Activated CD4-positive, alpha-beta T cell treated with anti-CD3 and anti-CD28 coated beads for 4 hours (primary cell): ENCODE measurements around the gene METRNL.

Experiments
- DNase-seq, 2 donors: peaks; one replicate each; pipeline ENCODE4 v3.0.0-alpha.2; 2020

The METRNL gene

DNA sequence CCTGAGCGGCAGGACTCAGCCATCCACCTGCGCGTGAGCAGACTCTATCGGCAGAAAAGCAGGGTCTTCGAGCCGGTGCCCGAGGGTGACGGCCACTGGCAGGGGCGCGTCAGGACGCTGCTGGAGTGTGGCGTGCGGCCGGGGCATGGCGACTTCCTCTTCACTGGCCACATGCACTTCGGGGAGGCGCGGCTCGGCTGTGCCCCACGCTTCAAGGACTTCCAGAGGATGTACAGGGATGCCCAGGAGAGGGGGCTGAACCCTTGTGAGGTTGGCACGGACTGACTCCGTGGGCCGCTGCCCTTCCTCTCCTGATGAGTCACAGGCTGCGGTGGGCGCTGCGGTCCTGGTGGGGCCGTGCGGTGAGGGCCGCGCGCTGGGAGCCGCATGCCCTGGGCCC, 14.9 kb downstream of the METRNL start:
- no peak for DNase-seq

DNA sequence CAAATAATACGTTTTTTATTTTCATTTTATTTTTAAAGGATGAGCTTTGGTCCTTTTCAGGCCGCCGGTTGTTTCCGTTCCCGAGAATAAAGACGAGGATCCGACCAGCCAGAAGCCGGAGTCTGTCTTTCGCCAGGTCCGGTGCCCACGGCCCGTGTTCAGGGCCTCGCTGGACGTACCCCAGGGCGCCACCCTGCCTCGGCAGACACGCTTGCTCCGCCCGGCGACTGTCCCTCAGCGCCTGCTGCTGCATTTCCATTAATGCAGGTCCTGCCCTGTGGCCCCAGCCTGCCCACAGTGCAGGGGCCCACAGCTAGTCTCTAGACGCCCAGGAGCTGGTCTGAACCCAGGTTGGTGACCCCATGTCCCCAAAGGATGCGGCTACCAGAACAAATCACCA, 15.6 kb downstream of the METRNL start:
- DNase-seq: no peak

DNA sequence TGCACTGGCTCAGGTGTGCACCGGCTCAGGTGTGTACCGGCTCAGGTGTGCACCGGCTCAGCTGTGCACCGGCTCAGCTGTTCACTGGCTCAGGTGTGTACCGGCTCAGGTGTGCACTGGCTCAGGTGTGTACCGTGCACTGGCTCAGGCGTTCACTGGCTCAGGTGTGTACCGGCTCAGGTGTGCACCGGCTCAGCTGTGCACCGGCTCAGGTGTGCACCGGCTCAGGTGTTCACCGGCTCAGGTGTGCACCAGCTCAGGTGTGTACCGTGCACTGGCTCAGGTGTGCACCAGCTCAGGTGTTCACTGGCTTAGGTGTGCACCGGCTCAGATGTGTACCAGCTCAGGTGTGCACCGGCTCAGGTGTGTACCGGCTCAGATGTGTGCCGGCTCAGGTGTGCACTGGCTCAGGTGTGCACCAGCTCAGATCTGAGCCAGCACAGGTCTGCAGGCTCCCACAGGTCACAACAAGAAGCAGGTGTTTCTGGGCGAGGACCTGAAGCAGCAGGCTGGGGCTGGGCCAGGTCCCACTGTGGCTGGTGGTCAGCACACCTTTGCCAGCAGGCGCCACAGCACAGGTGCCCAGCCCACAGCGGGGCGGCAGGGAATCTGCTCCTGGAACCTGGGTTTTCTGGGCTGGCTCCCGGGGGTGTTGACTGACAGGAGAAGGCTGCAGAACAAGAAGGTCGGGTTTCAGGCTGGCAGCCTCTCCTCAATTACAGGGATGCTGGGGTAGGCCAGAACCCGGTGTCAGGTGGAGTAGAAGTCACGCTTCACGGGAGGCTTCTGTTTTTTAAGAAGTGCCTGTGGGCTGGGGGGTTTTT, 17.2 kb downstream of the METRNL start:
- no peak for DNase-seq

GRCh38 chr17:83097831-83098230, 18.4 kb downstream of the METRNL start:
- DNase-seq: no peak

- no peak for DNase-seq
These were observed 19.1 kb downstream of the METRNL start for GRCh38 chr17:83098241-83099085.

DNA sequence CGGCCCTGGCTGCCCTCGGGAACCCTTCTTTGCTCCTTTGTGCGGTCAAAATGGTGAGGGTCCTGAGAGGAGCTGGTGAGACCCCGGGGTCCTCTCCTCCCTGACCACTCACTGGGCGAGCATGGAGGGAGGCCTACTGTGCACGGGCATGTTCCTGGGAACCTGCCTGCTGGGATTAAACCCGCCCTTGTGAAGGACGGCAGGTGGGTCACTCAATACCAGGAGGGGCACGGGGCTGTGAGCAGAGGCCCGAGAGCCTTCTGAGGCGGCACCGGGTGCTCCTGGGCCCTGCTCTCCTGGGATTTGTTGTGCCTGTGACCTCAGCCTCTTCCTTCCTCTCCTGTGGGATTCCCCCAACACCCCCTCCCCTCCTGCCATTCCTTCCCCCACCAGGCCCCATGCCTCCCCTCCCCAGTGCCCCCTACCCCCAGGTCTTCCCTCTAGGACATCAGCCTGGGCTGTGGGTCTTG, 19.7 kb downstream of the METRNL start:
- no peak for DNase-seq

- DNase-seq: no peak
These were observed 20.3 kb downstream of the METRNL start for GRCh38 chr17:83099570-83100181.

DNA sequence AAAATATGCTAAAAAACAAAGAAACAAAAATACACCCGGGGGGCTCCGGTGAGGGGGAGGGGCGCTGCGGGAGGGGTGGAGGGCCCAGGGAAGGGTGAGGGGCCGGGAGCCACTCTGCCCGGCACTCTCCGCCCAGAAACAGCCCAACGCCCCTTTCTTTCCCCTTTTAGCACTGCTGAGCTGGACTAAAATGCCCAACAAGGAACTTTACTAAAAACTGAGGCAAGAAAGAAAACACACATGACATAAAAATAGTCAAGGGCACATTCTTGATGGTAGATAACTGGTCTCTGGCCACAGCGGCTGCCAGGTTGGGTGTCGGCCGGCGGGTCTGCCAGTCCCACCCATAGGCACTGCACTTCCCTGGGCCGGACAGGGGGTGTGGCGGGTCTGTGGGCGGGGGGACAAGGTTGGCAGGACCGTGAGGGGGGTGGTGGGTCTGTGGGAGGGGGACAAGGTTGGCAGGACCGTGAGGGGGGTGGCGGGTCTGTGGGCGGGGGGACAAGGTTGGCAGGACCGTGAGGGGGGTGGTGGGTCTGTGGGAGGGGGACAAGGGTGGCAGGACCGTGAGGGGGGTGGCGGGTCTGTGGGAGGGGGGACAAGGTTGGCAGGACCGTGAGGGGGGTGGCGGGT, 20.9 kb downstream of the METRNL start:
- no peak for DNase-seq

- no peak for DNase-seq
These were observed 21.5 kb downstream of the METRNL start for GRCh38 chr17:83100853-83101391.

DNA sequence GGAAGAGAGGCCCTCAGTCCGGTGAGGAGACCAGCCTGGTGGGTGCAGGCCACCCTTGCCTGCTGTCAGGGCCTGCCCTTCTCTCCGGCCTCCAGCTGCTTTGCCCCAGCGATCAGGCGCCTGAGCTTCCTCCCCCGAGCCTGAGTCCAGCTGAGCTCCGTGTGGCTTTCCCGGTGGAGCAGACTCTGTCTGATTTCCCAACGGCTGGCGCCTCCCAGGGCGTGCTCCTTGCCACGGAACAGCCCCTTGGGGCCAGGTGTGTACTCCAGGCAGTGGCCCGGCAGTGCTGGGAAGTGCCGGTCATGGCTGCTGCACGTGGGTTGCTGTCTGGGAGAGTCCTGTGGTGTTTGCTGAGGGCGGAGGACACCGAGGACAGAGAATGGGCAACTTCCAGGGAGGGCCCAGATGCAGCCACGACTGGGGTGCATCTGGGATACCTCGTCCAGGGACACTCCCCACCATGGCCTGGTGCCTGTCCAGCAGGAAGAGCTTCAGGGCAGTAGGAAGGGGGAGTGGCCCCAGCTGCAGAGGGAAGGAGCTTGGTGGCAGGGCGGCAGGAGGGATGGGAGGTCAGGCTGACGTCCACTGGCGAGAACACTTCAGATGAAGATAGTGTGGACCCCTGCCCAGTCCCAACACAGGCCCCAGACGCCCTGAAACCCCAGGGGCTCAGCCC, 22.5 kb downstream of the METRNL start:
- DNase-seq: no peak

- DNase-seq: no peak
These were observed 24.0 kb downstream of the METRNL start for GRCh38 chr17:83103200-83103942.

- DNase-seq: no peak
These were observed 24.5 kb downstream of the METRNL start for GRCh38 chr17:83103943-83104311.

GRCh38 chr17:83104577-83105505, 25.4 kb downstream of the METRNL start:
- no peak for DNase-seq

DNA sequence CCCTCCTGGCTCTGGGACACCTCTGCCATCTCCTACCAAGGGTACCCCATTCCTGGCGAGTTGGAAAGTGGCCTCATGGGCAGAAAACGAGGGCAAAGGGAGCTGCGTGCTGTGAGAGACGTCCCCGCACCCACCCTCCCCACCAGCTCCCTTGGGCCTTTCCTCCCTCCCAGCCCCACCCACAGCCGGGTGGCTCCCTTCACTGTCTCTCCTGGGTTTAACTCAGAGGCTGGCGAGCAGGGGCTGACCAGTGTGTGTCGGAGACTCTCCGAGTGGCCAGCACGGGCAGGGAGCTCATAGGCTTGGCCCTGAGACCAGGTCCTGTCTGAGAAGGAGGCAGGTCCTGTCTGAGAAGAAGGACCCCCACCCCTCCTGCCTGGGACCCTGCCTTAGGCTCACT, 26.1 kb downstream of the METRNL start:
- DNase-seq: no peak

DNA sequence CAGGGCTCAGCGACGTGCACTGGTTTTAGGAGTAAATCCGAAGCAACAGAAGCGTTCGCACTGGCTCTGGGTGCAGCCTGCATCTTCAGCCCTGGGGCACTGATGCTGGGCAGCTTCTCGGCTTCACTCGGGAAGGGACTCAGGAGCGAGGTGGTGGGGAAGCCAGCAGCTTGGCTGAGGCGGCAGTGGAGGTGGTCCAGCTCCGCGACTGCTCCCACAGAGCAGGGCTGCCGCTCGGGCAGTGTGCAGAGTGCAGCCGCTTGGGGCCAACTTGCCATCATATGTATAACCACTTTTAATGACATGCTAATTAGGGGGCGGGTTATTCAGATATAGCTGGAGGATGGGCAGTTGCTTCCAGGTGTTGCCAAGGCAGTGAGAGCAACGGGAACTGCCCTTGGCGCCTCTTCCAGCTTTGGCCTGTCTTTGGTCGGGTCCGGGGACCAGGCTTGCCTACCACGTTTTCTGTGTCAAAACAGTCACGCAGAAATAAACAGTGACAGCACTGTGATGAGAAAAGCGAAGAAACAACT, 26.7 kb downstream of the METRNL start:
- DNase-seq: no peak

DNA sequence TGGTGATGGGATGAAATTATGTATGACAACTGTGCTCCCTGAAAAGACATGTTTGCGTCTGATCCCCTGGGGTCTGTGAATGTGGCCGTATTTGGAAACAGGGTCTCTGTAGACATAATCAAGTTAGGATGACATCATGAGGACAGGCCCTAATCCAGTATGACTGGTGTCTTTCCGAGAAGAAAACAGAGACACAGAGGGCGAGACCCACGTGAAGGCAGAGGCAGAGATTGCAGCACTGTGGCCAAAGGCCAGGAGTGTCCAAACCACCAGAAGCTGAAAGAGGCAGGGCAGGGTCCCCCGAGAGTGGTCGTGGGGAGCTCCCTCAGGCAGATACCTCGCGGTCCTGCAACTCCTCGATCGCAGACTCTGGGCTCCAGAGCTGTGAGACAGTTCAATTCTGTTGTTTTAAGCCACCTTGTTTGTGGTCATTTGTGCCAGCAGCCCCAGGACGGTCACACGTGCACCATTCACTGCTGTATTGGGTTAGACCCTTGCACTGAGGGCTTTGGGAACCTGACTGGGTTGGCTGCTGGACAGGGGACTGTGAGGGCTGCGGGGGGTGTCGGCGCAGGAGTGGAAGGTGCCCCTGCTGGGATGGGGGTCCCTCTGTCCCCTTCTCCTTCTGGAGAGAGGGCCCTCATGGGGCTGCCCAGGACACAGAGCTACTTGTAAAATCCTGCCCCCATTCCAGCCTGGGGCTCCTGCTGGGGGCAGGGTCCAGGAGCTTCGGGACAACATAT, 27.7 kb downstream of the METRNL start:
- no peak for DNase-seq

DNA sequence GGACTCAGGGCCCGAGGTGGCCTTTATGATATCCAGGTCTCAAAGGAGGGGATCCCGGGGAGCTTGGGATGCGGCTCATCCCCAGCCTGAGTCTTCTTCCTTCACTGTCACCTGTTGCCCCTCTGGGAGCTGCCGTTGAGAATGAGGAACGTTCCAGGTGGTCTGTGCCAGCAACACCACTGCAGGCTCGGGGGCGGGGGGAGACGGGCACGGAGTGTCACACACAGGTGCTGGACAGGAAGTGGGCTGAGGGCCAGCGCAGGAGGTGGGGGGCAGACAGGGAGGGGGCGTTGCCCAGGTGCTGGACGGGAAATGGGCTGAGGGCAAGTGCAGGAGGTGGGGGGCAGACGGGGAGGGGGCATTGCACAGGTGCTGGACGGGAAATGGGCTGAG, 28.2 kb downstream of the METRNL start:
- no peak for DNase-seq

GRCh38 chr17:83108709-83109108, 29.3 kb downstream of the METRNL start:
- DNase-seq: no peak

DNA sequence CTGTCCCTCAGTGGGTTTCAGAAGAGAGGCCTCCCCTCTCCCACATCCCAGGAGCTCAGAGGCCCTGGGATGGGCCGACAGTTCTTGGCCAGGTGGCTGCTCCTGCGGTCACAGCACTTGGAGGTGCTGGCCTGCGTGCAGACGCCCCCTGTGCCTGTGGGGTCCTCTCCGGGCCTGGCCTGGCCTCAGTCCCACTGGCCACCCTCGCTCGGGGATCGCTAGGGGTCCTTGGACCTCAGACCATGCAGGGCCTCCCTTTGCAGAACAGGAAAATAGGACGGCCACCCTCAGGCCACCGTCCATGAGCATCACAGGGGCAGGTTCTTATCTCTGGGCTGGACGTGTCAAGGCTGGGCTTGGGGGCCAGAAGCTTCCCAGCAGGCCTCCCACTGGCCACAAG, 30.0 kb downstream of the METRNL start:
- no peak for DNase-seq
